Ishikawa (cell line): ENCODE results near the gene P2RX1.

Experiments
- CEBPB ChIP-seq: IDR thresholded peaks from 2 replicates; pipeline ENCODE4 v1.6.1; 2012
- CREB1 ChIP-seq: IDR thresholded peaks from 2 replicates; pipeline ENCODE4 v1.6.1; 2012; ENCODE audit warnings: low read depth
- EP300 ChIP-seq: IDR thresholded peaks from 2 replicates; pipeline ENCODE4 v1.6.1; 2012; ENCODE audit warnings: borderline replicate concordance
- NFIC ChIP-seq: IDR thresholded peaks from 2 replicates; pipeline ENCODE4 v1.6.1; 2012
- RAD21 ChIP-seq: IDR thresholded peaks from 2 replicates; pipeline ENCODE4 v1.6.1; 2012; ENCODE audit warnings: low read depth
- TAF1 ChIP-seq: IDR thresholded peaks from 2 replicates; pipeline ENCODE4 v1.6.1; 2012; ENCODE audit warnings: low read depth, mild to moderate bottlenecking
- TEAD4 ChIP-seq: IDR thresholded peaks from 2 replicates; pipeline ENCODE4 v1.6.1; 2012
- YY1 ChIP-seq: IDR thresholded peaks from 2 replicates; pipeline ENCODE4 v1.6.1; 2012; ENCODE audit warnings: low read depth
- TF ChIP-seq, protein P1 (sequence below): IDR thresholded peaks from 2 replicates; pipeline ENCODE4 v1.6.1; 2012

DNA sequence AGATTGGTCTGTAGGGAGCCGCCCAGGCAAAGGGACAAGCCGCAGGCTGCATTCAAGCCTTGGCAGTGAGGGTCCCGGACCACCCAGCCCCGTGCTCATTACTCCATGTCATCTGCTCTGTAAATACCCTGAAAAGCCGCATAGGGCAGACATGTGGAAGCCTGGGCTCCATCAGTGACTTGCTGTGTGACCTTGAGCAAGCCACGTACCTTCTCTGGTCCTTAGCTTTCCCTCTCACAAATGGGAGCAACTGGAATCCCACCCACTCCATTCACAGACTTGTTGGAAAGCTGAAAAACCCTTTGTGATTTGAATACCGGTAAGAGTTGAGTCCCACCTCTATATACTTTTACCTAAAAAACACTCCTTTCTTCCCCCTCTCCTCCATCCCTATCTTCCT is 35.3 kb downstream of the P2RX1 start:
- TF ChIP-seq, protein P1, sequence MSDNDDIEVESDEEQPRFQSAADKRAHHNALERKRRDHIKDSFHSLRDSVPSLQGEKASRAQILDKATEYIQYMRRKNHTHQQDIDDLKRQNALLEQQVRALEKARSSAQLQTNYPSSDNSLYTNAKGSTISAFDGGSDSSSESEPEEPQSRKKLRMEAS = no peak
- TF ChIP-seq YY1 = no peak
- no peak for TF ChIP-seq NFIC
- no peak for TF ChIP-seq CEBPB
- no peak for TF ChIP-seq CREB1
- TF ChIP-seq TEAD4 = no peak
- no peak for TF ChIP-seq RAD21
- no peak for TF ChIP-seq TAF1
- no peak for TF ChIP-seq EP300
